ENCODE measurements around the gene TFAP2D. TPM values are rescaled to one million over a fixed set of nuclear protein-coding genes. Genes with fewer than 3 reads are reported as not detected.

The TFAP2D gene
- total RNA-seq, 2 donors from 2014 or later: not detected

Other genes with a start within 250 kb of the TFAP2D start
- not detected for gene TFAP2B, start 105.3 kb downstream of the TFAP2D start, total RNA-seq